Measurements from ENCODE around the gene PEX11G. TPM values are rescaled to one million over a fixed set of nuclear protein-coding genes. Genes with fewer than 3 reads are reported as not detected.

The PEX11G gene
- total RNA-seq, 1 experiment from 2014 or later: 2.9 TPM

GRCh38 chr19:7470540-7471305 lies 18.1 kb downstream of the PEX11G start:
- ChIA-PET CTCF (no interaction called here), POLR2A (interaction anchor here (0.7 kb wide), 1 partner anchor 15 kb away, joined by 7 read pairs; no protein-coding TSS in a partner anchor)
- no peak for DNase-seq (ENCODE audit: low read depth, low spot score)
- Histone ChIP-seq H3K36me3 (ENCODE audit: control insufficient read depth, insufficient read depth, low read length) (no peaks in the 10 kb centered on the region), H3K9me3 (ENCODE audit: control insufficient read depth, insufficient read depth, low read depth, low read length) (no peaks in the 10 kb centered on the region), H3K4me1 (ENCODE audit: control insufficient read depth, insufficient read depth, low read length) (no peaks in the 10 kb centered on the region), H3K4me3 (ENCODE audit: low read depth in 2 of 2, low read length in 2 of 2) (no peak overlapping the region), H3K27me3 (ENCODE audit: control insufficient read depth, insufficient read depth, low read length) (no peaks in the 10 kb centered on the region), H3K27ac (ENCODE audit: low read length) (no peak overlapping the region)
- intact Hi-C loops (cut with micrococcal nuclease; ENCODE audit: unreplicated experiment) (no loop called here), in situ Hi-C loops (cut with HindIII; ENCODE audit: low pct_unique_long_range_greater_than_20kb, low sequenced_read_pairs) (no loop called here)
- TF ChIP-seq, protein P1, sequence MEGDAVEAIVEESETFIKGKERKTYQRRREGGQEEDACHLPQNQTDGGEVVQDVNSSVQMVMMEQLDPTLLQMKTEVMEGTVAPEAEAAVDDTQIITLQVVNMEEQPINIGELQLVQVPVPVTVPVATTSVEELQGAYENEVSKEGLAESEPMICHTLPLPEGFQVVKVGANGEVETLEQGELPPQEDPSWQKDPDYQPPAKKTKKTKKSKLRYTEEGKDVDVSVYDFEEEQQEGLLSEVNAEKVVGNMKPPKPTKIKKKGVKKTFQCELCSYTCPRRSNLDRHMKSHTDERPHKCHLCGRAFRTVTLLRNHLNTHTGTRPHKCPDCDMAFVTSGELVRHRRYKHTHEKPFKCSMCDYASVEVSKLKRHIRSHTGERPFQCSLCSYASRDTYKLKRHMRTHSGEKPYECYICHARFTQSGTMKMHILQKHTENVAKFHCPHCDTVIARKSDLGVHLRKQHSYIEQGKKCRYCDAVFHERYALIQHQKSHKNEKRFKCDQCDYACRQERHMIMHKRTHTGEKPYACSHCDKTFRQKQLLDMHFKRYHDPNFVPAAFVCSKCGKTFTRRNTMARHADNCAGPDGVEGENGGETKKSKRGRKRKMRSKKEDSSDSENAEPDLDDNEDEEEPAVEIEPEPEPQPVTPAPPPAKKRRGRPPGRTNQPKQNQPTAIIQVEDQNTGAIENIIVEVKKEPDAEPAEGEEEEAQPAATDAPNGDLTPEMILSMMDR (IDR thresholded peaks at IDR 0.05): no peak
- TF ChIP-seq TCF7L2 (IDR thresholded peaks at IDR 0.05; ENCODE audit: low read depth, low read length) (no peak), REST (IDR thresholded peaks at IDR 0.05; ENCODE audit: insufficient read depth in 1 of 2, low read depth in 2 of 2, low read length in 1 of 2) (no peak), POLR2AphosphoS5 (IDR thresholded peaks at IDR 0.05; ENCODE audit: low read depth, low read length) (no peak), SIN3A (IDR thresholded peaks at IDR 0.05; ENCODE audit: borderline replicate concordance, insufficient read depth, low read depth, low read length) (no peak)
- no peak for ATAC-seq
- BruUV-seq (replicated peaks): no TSS peak

- H3K27ac ChIP-seq (ENCODE audit: low read length): no peak overlapping the region
- ATAC-seq (no peak), DNase-seq (ENCODE audit: low read depth, low spot score) (no peak)
- in situ Hi-C loops (cut with HindIII; ENCODE audit: low pct_unique_long_range_greater_than_20kb, low sequenced_read_pairs) (no loop called here), intact Hi-C loops (cut with micrococcal nuclease; ENCODE audit: unreplicated experiment) (no loop called here)
- no peaks in the 10 kb centered on the region for H3K27me3 ChIP-seq (ENCODE audit: control insufficient read depth, insufficient read depth, low read length)
- H3K36me3 ChIP-seq (ENCODE audit: control insufficient read depth, insufficient read depth, low read length): no peaks in the 10 kb centered on the region
- TF ChIP-seq POLR2AphosphoS5 (IDR thresholded peaks at IDR 0.05; ENCODE audit: low read depth, low read length): no peak
- no peak for TF ChIP-seq SIN3A (IDR thresholded peaks at IDR 0.05; ENCODE audit: borderline replicate concordance, insufficient read depth, low read depth, low read length)
- TF ChIP-seq REST (IDR thresholded peaks at IDR 0.05; ENCODE audit: insufficient read depth in 1 of 2, low read depth in 2 of 2, low read length in 1 of 2): no peak
- H3K4me3 ChIP-seq (ENCODE audit: low read depth in 2 of 2, low read length in 2 of 2): no peak overlapping the region
- no peaks in the 10 kb centered on the region for H3K9me3 ChIP-seq (ENCODE audit: control insufficient read depth, insufficient read depth, low read depth, low read length)
- CTCF ChIA-PET: no interaction called here
- POLR2A ChIA-PET: interaction anchor here (0.7 kb wide), 1 partner anchor 16 kb away, joined by 7 read pairs; no protein-coding TSS in a partner anchor
- no peaks in the 10 kb centered on the region for H3K4me1 ChIP-seq (ENCODE audit: control insufficient read depth, insufficient read depth, low read length)
- BruUV-seq (replicated peaks): no TSS peak
Measured at GRCh38 chr19:7469669-7470285, 19.1 kb downstream of the PEX11G start.
